NCI-H460 (cell line): Measurements from ENCODE around the gene RGR. TPM values are rescaled to one million over a fixed set of nuclear protein-coding genes. Genes with fewer than 3 reads are reported as not detected.

Experiments
- DNase-seq: peaks from one replicate; pipeline ENCODE4 v3.0.0-alpha.2; 2016; ENCODE audit warnings: low read depth; ENCODE audit errors: extremely low read depth
- polyA plus RNA-seq: library from polyadenylated mRNA; depleted of rRNA; stranded (reverse); fragments of >200 nt; gene quantifications from 2 replicates; pipeline ENCODE4 v1.2.3, GENCODE V29; 2014; cell fraction: nucleus; rRNA removed
- total RNA-seq: library from RNA; depleted of rRNA; stranded (reverse); fragments of >200 nt; shearing (Covaris generic); gene quantifications from 2 replicates; pipeline ENCODE4 v1.2.3, GENCODE V29; 2014; rRNA removed

RGR gene
- not detected in 2 replicates for total RNA-seq
- polyA plus RNA-seq: not detected in 2 replicates

- DNase-seq: no peak
Measured at GRCh38 chr10:84244651-84245270, at the start of gene RGR. Gene RGR (plus strand): TSS chr10:84245053. CDS start chr10:84245091, 38 bp downstream.

- no peak for DNase-seq
Measured at GRCh38 chr10:84196083-84196482, 48.8 kb upstream of the RGR start.

GRCh38 chr10:84196941-84197340, 47.9 kb upstream of the RGR start:
- DNase-seq: no peak

GRCh38 chr10:84197643-84198042, 47.2 kb upstream of the RGR start:
- DNase-seq: no peak

- no peak for DNase-seq
Measured at GRCh38 chr10:84198206-84198915, 46.5 kb upstream of the RGR start.

- no peak for DNase-seq
Measured at GRCh38 chr10:84200537-84201243, 44.2 kb upstream of the RGR start.

GRCh38 chr10:84201244-84201606, 43.6 kb upstream of the RGR start:
- DNase-seq: no peak

- DNase-seq: no peak
Measured at GRCh38 chr10:84201682-84202081, 43.2 kb upstream of the RGR start.

GRCh38 chr10:84202349-84202748, 42.5 kb upstream of the RGR start:
- no peak for DNase-seq

- DNase-seq: no peak
Measured at GRCh38 chr10:84204122-84204521, 40.7 kb upstream of the RGR start.

- no peak for DNase-seq
Measured at GRCh38 chr10:84204610-84205009, 40.2 kb upstream of the RGR start.

- DNase-seq: peak; percentile 47
Measured at GRCh38 chr10:84205049-84205852, 39.6 kb upstream of the RGR start.

- DNase-seq: no peak
Measured at GRCh38 chr10:84205853-84206525, 38.9 kb upstream of the RGR start.

- no peak for DNase-seq
Measured at GRCh38 chr10:84208023-84208422, 36.8 kb upstream of the RGR start.

- no peak for DNase-seq
Measured at GRCh38 chr10:84211566-84211965, 33.3 kb upstream of the RGR start.

- DNase-seq: no peak
Measured at GRCh38 chr10:84212014-84212413, 32.8 kb upstream of the RGR start.

- DNase-seq: no peak
Measured at GRCh38 chr10:84213076-84213475, 31.8 kb upstream of the RGR start.

- no peak for DNase-seq
Measured at GRCh38 chr10:84214046-84214572, 30.7 kb upstream of the RGR start.

GRCh38 chr10:84214612-84215235, 30.1 kb upstream of the RGR start:
- no peak for DNase-seq

GRCh38 chr10:84216834-84217233, 28.0 kb upstream of the RGR start:
- DNase-seq: no peak
